Stimulated activated CD8-positive, alpha-beta memory T cell treated with anti-CD3 and anti-CD28 coated beads, Interleukin-2, amount 100 ng/mL, for 48 hours (primary cell): Measurements from ENCODE around the gene TUBA1C.
"Not testable (repeated sequence)": the region's sequence is repeated elsewhere in the genome, so short reads cannot be mapped to it uniquely, and the experiment has no call there.

Experiments
- DNase-seq, 2 donors: peaks; one replicate each; pipeline ENCODE4 v3.0.0-alpha.2; 2020; ENCODE audit warnings: low read depth in 2 of 2

The TUBA1C gene

DNA sequence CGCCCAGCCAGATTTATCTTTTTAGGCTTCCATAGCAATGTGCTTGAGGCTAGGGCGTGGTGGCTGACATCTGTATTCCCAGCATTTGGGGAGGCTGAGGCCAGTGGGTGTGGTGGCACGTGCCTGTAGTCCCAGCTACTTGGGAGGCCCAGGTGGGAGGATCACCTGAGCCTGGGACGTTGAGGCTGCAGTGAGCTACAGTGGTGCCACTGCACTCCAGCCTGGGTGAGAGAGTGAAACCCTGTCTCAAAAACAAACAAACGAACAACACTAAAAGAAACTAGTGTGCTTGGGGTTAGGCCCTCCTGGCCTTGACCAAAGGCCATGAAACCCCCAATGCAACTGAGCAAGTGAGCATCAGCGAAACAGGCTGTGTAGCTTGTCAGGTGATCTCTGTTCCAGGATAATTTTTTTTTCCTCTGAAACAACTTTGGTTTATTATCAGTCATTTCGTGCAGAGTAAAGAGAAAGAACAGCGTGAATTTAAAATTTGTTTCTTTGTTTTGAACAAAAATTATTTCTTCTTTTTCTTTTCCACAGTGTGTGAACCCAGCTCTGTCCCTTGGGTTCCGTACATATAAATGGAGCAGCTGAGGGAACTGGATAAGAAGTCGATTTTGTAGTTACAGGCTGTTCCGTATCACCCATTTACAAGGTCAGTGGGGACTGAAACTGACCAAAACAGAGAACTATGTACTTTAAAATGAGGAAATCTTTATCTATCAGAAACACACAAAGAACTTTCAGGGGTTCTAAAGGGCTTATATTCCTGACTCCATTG, 8.8 kb upstream of the TUBA1C start:
- DNase-seq = no peak

DNA sequence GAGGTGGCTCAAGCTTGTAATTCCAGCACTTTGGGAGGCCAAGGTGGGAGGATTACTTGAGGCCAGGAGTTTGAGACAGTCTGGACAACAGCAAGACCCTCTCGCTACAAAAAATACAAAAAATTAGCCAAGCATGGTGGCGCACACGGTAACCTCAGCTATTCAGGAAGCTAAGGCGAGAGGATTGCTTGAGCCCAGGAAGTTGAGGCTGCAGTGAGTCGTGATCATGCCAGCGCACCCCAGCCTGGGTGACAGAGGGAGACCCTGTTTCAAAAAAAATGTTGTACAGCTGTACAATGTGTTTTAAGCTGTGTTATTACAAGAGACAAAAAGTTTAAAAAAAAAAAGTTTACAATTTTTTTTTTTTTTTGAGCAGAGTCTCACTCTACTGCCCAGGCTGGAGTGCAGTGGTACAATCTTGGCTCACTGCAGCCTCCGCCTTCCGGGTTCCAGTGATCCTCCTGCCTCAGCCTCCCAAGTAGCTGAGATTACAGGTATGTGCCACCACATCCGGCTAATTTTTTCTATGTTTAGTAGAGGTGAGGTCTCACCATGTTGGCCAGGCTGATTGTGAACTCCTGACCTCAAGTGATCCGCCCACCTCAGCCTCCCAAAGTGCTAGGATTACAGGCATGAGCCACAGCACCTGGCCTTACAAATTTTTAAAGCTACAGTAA, 7.2 kb upstream of the TUBA1C start:
- not testable (repeated sequence) for DNase-seq

DNA sequence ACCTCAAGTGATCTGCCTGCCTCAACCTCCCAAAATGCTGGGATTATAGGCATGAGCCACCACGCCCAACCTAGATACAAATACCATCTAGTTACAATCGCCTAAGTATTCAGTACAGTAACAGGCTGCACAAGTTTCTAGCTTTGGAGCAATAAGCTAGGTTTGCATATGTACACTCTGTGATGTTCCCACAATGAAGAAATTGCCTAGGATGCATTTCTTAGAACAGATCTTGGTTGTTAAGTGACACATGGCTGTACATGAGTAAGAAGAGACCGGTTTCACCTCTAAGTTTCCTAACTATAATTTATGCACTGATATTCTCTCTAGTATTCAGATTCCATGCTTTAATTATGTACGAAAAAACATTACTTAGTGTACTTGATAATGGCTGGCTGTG, 5.4 kb upstream of the TUBA1C start:
- no peak for DNase-seq

DNA sequence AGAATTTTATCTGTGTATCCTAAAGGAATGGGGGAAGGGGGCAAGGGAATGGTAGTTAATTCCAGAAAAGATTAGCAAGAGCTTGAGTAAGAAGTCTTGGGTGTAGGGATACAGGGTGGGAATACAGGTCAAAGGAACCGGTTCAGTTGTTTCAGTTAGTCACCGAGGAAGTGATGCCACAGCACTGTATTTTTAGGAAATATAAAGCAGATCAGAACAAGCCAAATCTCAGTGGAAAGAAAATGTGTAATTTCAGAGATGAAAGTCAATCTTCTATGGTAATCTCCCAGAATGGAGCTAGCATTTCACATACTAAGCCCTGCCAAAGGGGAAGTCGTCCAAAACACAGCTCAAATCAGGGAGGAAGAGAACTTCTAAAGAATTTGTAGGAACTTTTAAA, 4.7 kb upstream of the TUBA1C start:
- no peak for DNase-seq

DNA sequence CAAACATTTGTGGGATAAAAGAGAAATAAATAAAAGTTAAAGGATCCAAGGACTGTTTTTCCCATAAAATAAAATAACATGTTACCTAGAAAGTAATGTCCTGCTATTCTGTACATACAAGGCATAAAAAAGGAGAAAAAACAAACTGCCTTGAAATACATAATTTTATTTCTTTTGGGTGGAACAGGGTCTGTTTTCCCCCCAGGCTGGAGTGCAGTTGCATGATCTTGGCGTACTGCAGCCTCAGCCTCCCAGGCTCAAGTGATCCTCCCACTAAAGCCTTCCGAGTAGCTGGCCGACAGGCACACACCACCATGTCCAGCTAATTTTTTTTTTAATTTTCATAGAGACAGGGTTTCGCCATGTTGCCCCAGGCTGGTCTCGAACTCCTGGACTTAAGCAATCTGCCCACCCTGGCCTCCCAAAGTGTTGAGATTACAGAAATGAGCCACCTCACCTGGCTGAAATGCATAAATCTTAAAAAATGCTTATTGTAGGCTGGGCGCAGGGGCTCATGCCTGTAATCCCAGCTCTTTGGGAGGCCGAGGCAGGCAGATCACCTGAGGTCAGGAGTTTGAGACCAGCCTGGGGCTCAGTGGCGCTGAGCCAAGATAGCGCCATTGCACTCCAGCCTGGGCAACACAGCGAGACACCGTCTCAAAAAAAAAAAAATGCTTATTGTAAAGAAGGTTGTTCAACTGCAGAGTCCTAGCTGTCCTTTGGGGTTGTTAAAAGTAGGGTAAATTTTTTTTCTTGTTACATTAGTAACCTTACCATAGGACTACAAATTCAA, 4.1 kb upstream of the TUBA1C start:
- DNase-seq = no peak

DNA sequence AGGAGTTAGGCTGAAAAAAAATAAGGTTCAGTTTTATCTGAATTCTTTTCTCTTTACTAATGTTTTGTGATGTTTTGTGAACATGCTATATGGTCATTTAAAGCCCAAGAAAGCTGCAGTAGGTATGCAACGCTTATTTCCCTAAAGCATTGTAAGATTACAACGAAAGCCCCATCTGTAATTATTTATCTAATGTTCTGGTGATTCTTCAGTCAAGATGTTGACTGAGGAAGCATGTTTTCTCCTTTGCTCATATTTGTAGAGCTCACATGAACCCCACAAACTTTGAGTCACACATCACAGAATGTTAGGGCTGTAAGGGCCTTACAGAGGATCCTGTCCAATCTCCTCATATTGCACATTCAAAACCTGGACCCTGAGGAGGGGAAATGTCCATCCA, 3.2 kb upstream of the TUBA1C start:
- DNase-seq = no peak

DNA sequence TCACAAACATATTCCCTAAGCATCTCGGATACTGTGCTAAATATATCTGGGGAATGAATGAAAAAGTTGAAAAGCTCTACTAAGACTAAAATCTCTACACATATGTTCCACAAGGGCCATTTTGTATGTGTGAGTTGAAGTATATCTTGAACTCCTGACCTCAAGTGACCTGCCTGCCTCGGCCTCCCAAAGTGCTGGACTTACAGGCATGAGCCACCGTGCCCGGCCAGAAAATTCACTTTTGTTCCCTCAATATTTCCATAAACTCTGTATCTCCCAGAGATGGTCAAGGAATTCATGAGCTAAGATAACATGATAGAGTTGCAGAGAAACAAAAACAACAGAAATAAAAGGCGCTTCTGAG, 1.5 kb upstream of the TUBA1C start:
- DNase-seq = no peak

DNA sequence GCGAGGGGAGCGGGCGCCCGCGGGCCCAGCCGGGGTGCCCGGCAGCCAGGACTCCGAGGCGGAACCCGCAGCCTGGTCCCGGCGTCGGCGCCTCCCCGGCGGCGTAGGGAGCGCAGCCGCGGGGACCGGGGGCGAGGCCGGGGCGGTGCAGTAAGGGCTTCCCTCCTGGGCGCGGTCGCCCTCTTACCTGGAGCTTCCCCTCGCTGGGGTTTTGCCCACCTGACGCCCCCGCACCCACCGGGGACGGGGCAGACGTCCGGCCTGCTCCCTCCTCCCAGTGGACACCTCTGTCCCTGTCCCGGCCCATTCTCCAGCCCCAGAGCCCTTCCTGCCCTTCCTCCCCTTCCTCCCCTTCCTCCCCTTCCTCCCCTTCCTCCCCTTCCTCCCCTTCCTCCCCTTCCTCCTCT, 413 bp upstream of the TUBA1C start:
- peak; percentile 37 to 42 for DNase-seq

DNA sequence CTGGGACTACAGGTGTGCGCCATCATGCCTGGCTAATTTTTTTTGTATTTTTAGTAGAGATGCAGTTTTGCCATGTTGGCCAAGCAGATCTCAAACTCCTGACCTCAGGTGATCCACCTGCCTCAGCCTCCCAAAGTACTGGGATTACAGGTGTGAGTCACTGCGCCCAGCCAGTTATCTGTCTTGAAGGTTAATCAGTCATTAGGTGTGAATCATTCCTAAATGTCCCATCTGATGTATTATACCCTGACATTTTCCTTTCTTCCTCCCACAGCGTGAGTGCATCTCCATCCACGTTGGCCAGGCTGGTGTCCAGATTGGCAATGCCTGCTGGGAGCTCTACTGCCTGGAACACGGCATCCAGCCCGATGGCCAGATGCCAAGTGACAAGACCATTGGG, 4.3 kb downstream of the TUBA1C start:
- DNase-seq = not testable (repeated sequence)

DNA sequence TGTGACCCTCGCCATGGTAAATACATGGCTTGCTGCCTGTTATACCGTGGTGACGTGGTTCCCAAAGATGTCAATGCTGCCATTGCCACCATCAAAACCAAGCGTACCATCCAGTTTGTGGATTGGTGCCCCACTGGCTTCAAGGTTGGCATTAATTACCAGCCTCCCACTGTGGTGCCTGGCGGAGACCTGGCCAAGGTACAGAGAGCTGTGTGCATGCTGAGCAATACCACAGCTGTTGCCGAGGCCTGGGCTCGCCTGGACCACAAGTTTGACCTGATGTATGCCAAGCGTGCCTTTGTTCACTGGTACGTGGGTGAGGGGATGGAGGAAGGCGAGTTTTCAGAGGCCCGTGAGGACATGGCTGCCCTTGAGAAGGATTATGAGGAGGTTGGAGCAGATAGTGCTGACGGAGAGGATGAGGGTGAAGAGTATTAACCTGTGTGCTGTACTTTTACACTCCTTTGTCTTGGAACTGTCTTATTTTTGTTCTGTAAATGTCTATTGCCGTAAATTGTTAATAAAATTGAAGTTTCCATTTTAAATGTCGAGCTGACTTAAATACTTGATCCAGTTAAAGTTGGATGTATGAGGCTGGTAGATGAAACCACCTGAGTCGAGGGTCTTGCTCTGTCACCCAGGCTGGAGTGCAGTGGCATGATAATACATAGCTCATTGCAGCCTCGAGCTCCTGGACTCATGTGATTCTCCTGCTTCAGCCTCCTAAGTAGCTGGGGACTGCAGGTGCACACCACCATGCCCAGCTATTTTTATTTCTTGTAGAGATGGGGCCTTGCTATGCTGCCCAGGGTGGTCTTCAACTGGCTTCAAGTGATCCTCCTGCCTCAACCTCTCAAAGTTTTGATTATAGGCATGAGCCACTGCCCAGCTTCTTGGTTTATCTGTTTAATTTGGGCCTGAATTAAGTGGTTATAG, 8.2 kb downstream of the TUBA1C start:
- DNase-seq = no peak

DNA sequence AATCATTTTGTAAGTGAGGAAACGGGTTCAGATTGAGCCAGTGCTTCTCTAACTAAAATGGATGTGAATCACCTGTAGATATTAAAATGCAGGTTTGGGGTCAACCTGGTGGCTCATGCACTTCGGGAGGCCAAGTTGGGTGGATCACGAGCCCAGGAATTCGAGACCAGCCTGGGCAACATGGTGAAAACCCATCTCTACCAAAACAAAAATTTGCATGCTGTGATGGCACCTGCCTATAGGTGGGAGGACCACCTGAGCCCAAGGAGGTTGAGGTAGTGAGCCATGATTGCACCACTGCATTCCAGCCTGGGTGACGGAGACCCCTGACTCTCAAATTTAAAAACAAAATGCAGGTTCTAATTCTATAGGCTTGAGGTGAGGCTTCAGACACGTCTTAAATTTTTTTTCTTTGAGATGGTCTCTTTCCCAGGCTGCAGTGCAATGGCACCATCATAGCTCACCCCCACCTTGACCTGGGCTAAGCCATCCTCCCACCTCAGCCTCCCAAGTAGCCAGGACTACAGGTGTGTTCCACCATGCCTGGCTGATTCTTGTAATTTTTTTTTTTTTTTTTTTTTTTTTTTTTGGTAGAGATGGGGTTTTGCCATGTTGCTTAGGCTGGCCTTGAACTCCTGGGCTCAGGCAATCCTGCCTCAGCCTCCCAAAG, 9.0 kb downstream of the TUBA1C start:
- no peak for DNase-seq

DNA sequence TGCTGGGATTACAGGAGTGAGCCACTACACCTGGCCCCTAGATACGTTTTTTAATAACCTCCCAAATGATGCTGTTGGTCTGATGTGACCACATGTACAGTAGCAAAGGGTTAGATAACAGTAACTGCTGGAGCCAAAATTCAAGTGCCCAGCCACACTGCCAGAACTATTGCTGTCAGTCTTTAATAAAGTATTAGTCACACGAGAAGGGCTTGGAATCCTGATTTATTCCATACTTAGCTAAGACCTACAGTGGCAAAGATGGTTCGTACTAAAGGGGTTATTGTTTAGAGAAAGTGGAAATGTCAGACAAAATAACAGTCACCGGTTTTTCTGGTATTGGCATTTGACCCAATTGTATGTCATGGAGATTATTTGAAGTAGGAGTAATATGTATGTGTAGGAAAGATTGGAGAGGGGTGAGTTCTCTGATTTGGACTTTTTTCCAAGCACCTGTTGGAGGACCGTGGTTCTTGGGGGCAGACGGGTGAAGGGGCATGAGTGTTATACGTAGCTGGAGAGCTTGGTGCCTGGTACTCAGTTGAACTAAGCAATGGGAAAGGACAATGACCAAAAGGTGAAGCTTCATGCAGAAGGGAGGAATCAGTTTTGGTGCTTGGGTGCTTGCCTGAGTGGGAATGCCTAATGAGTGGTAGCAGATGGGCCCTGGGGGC, 9.7 kb downstream of the TUBA1C start:
- no peak for DNase-seq

DNA sequence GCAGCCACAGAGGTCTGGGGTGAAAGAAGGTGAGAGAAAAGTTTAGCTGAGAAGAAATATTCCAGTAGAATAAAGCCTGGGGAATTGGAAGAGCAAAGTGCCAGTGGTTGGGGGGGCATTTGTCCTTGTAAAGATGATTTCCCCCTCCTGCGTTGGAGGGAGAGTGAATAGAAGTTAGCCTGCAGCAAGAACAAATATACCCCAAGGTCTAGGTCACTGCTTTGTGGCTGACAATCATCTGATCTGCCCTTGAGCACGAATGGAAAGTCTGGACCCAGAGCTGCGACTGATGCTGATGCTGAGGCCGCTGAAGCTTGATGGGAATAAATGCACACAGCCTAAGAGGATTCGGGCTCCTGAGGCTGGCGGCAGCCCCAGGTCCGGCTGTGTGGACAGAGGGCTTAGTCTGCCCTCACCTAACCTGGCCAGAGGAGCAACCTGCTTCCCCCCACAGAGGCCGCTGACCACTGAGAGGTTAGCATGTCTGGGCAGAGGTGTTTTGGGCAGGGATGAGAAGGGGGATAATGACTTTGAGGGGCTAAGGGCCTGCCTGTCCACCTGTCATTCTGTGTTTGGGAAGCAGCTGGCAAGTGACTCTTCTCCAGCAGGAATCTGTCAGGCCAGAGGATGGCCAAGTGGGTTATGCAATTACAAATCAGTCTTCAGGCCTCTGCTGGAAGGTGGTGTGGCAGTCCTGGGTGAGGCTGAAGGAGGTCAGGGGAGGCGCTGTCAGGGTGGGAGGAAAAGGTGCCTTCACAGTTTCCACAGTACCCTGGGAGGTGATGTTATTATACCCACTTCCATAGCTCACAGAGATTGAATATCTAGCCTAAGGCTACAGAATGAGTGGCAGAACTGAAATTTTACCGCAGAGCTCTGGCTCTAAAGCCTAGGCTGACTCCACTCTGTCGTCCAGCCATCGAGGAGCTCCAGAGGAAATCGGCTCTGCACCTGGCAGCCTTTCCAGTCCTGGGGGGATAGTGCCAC, 11.7 kb downstream of the TUBA1C start:
- no peak for DNase-seq

DNA sequence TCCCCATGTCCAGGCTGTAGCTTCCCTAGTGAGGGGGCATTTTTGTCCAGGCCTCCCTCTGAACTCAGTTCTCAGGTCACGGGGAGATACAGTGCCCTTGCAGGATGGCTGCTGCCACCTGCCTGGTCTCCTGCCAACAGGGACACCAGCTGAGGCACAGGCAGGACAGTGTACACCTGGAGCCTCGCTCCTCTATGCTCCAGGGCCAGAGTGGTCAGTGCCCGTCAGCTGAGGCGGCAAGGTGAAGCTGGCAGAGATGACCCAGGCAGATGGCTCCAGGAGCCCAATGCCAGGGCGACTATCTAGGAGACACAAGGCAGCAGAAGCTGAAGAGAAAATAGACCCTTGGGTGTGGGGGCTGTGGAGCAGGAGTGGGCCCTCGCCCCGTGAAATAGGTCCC, 12.6 kb downstream of the TUBA1C start:
- DNase-seq = no peak

DNA sequence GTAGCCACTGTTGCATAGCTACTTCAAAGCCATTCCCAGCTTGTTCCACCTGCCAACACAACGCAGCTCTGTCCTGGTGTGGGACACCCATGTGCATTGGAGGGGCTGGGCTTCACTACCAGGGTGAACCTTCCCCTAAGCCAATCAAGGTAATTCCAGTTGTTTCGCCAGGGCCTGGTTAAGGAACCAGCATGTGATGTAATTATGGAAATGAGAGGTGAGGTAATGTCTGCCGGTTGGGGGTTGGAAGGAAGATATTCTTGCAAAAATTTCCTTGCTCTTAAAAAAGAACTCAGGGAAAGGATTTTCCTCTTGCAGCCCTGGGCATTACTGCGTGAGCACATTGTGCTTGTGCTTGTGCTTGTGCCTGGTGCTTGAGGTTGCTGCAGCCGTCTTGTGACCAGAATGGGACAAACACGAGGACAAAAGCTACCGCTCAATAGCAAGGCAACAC, 14.9 kb downstream of the TUBA1C start:
- DNase-seq = no peak

DNA sequence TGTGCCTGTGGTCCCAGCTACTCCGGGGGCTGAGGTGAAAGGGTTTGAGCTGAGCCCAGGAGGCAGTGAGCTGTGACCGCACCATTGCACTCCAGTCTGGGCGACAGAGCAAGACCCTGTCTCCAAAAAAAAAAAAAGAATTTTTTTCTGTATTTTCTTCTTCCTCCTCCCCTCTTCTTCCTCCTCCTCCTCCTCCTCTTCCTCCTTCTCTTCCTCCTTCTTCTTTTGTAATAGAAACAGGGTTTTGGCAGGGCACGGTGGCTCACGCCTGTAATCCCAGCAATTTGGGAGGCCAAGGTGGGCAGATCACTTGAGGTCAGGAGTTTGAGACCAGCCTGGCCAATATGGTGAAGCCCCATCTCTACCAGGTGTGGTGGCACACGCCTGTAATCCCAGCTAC, 15.7 kb downstream of the TUBA1C start:
- DNase-seq = not testable (repeated sequence)

DNA sequence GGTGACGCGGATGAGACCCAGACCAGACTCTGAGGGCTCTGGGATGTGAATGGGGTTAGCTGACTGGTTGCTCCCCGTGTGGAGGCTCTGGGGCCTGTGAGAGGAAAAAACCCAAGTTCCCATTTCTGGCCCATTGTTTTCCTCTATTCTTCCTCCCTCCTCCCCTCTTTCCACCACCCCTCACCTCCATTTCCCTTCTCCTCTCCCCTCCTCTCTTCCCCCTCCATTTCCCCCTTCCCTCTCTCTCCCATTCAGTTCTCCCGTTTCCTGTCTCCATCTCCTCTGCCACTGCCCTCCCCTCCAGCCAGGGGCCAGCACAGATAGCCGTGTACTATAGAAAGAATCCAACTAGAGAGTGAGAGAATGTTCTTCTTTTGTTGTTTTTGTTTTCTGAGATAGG, 17.4 kb downstream of the TUBA1C start:
- no peak for DNase-seq

DNA sequence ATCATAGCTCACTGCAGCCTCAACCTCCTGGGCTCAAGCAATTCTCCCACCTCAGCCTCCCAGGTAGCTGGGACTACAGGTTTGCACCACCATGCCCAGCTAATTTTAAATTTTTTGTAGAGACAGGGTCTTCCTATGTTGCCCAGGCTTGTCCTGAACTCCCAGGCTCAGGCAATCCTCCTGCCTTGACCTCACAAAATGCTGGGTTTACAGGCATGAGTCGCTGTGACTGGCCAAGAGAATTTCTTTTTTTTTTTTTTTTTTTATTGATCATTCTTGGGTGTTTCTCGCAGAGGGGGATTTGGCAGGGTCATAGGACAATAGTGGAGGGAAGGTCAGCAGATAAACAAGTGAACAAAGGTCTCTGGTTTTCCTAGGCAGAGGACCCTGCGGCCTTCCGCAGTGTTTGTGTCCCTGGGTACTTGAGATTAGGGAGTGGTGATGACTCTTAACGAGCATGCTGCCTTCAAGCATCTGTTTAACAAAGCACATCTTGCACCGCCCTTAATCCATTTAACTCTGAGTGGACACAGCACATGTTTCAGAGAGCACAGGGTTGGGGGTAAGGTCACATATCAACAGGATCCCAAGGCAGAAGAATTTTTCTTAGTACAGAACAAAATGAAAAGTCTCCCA, 18.0 kb downstream of the TUBA1C start:
- not testable (repeated sequence) for DNase-seq
